ENCODE results near the gene KRT8.

DNA sequence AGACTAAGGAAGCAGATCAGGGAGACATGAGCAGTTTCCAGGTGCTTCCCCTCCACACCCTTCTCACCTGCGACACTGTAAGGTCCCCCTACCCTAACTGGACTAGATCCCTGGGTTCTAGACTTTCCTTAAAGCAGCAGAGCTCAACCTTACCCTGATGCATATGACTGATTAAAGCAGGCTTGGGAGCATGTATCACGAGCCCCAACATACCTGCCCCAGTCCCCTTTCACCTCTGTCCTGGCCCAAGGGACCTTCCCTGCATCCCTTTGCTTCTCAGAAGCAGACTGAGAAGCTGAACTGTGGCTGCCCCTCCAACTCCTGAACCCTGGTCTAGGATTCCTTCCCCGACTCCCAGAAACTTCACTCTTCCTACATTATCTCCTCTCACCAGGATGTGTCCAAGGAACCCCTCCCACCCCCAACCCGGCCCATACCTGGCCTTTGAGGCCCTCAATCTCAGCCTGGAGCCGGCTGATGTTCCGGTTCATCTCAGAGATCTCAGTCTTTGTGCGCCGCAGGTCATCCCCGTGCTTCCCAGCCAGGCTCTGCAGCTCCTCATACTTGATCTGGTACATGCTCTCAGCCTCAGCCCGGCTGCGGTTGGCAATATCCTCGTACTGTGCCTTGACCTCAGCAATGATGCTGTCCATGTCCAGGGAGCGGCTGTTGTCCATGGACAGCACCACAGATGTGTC lies 5.4 kb downstream of the KRT8 start:
- TF ChIP-seq CTCF (IDR thresholded peaks at IDR 0.05) (no peak), POLR2A (IDR thresholded peaks at IDR 0.05) (no peak), POLR2AphosphoS5 (IDR thresholded peaks at IDR 0.05) (no peak)

Measured in prostate gland (tissue), 2 donors.